ENCODE data around the gene TEAD2. TPM values are rescaled to one million over a fixed set of nuclear protein-coding genes. Genes with fewer than 3 reads are reported as not detected.
A peak's percentile ranks its signal among the peaks of the same experiment; 100 is the strongest.

Gene TEAD2
- total RNA-seq (not detected), polyA plus RNA-seq (not detected)

GRCh38 chr19:49362048-49362928, at the start of gene TEAD2:
TEAD2 (minus strand) TSS chr19:49362416; CDS start chr19:49360075, 2,341 bp downstream.
- Mint-ChIP-seq H3K27ac (peak within 1 kb of the TSS in 2 of 7 donors; percentile 36 to 60), H3K27me3 (peaks cover 12 to 15% of the 10 kb centered on the region in 2 donors), H3K4me3 (peak within 1 kb of the TSS; percentile 38 to 75 (median 64)), H3K36me3 (no peaks in the 10 kb centered on the region), H3K9me3 (peaks cover 0 to 2% (median 0%) of the 10 kb centered on the region in 8 donors), H3K4me1 (peaks cover 4 to 10% (median 9%) of the 10 kb centered on the region in 4 donors)
- POLR2A ChIA-PET (ENCODE audit: partially characterized antibody) = interaction anchor here (1.3 kb wide), 1 partner anchor 27 kb away, joined by 3 read pairs; the partner anchor contains the start of gene CD37
- Histone ChIP-seq H3K9me3 (ENCODE audit: control insufficient read depth in 1 of 2, low read length in 2 of 2) (no peaks in the 10 kb centered on the region), H3K4me3 (ENCODE audit: low read length in 2 of 2) (peak within 1 kb of the TSS; percentile 19 to 47), H3K36me3 (ENCODE audit: insufficient read depth, low read length) (no peaks in the 10 kb centered on the region), H3K4me1 (ENCODE audit: insufficient read depth, low read length) (peaks cover 29% of the 10 kb centered on the region), H3K27me3 (ENCODE audit: insufficient read depth, low read length) (peaks cover 19% of the 10 kb centered on the region), H3K27ac (ENCODE audit: low read depth, low read length) (no peak within 1 kb of the TSS)
- CTCF ChIA-PET (ENCODE audit: partially characterized antibody) = interaction anchor here (1.6 kb wide), 1 partner anchor 110 kb away, joined by 3 read pairs; no protein-coding TSS in a partner anchor
- DNase-seq = peak in 3 of 5 donors; percentile 20 to 26 (median 23)
- intact Hi-C loops (cut with micrococcal nuclease) = loop anchor here (2.0 kb wide), 2 partner anchors 27 kb away; partner anchors contain the start of genes CD37 and KASH5

- H3K4me1 Mint-ChIP-seq = peaks cover 37 to 62% (median 51%) of the 10 kb centered on the region in 4 donors
- ChIA-PET POLR2A (ENCODE audit: partially characterized antibody) (interaction anchor here (0.9 to 2.2 kb wide), 5 partner anchors 9 to 59 kb away, joined by 3 to 10 read pairs (median 4); partner anchors contain the start of genes GFY and PTH2), CTCF (ENCODE audit: partially characterized antibody) (interaction anchor here (1.0 to 1.8 kb wide), 5 partner anchors 9 to 65 kb away, joined by 3 to 6 read pairs (median 5); no protein-coding TSS in a partner anchor)
These were observed 49.6 kb upstream of the TEAD2 start for GRCh38 chr19:49411681-49412326.

GRCh38 chr19:49409441-49410029, 47.3 kb upstream of the TEAD2 start:
- Histone ChIP-seq H3K36me3 (ENCODE audit: insufficient read depth, low read length) (no peaks in the 10 kb centered on the region), H3K9me3 (ENCODE audit: control insufficient read depth in 1 of 2, low read length in 2 of 2) (no peaks in the 10 kb centered on the region), H3K27ac (ENCODE audit: low read depth, low read length) (peak overlapping the region; percentile 34), H3K27me3 (ENCODE audit: insufficient read depth, low read length) (no peaks in the 10 kb centered on the region), H3K4me1 (ENCODE audit: insufficient read depth, low read length) (peaks cover 62% of the 10 kb centered on the region), H3K4me3 (ENCODE audit: low read length in 2 of 2) (peak overlapping the region in 1 of 2 donors; percentile 34)
- no peaks in the 10 kb centered on the region for H3K27me3 Mint-ChIP-seq
- CTCF ChIA-PET (ENCODE audit: partially characterized antibody) = interaction anchor here (0.8 to 1.7 kb wide), 6 partner anchors 14 to 265 kb away, joined by 3 to 7 read pairs (median 3); partner anchors contain the start of gene GFY
- H3K9me3 Mint-ChIP-seq = no peaks in the 10 kb centered on the region
- no peaks in the 10 kb centered on the region for H3K36me3 Mint-ChIP-seq
- DNase-seq = peak in 4 of 5 donors; percentile 34 to 46 (median 42)
- POLR2A ChIA-PET (ENCODE audit: partially characterized antibody) = interaction anchor here (0.6 to 2.8 kb wide), 15 partner anchors 12 to 149 kb away, joined by 3 to 17 read pairs (median 3); partner anchors contain the start of genes ALDH16A1, CD37, GFY and PTH2
- intact Hi-C loops (cut with micrococcal nuclease) = loop anchor here (2.0 kb wide), 1 partner anchor 19 kb away; no protein-coding TSS in a partner anchor
- H3K4me1 Mint-ChIP-seq = peaks cover 37 to 76% (median 55%) of the 10 kb centered on the region in 4 donors
- peak overlapping the region; percentile 60 to 83 (median 68) for H3K4me3 Mint-ChIP-seq
- H3K27ac Mint-ChIP-seq = peak overlapping the region; percentile 76 to 96 (median 92)

More at GRCh38 chr19:49411681-49412326, 49.6 kb upstream of the TEAD2 start:
- Mint-ChIP-seq H3K27ac (peak overlapping the region; percentile 19 to 87 (median 67)), H3K4me3 (peak overlapping the region in 3 of 8 donors; percentile 20 to 36 (median 21)), H3K27me3 (peaks cover 0 to 2% of the 10 kb centered on the region in 2 donors), H3K9me3 (no peaks in the 10 kb centered on the region), H3K36me3 (no peaks in the 10 kb centered on the region)
- Histone ChIP-seq H3K4me1 (ENCODE audit: insufficient read depth, low read length) (peaks cover 55% of the 10 kb centered on the region), H3K9me3 (ENCODE audit: control insufficient read depth in 1 of 2, low read length in 2 of 2) (no peaks in the 10 kb centered on the region), H3K27ac (ENCODE audit: low read depth, low read length) (no peak overlapping the region), H3K4me3 (ENCODE audit: low read length in 2 of 2) (no peak overlapping the region), H3K36me3 (ENCODE audit: insufficient read depth, low read length) (no peaks in the 10 kb centered on the region), H3K27me3 (ENCODE audit: insufficient read depth, low read length) (no peaks in the 10 kb centered on the region)
- intact Hi-C loops (cut with micrococcal nuclease) = no loop called here
- DNase-seq = no peak

- H3K4me3 ChIP-seq (ENCODE audit: low read length in 2 of 2) = peak overlapping the region; percentile 8 to 34
- peaks cover 67% of the 10 kb centered on the region for H3K4me1 ChIP-seq (ENCODE audit: insufficient read depth, low read length)
- intact Hi-C loops (cut with micrococcal nuclease) = loop anchor here (2.0 kb wide), 1 partner anchor 20 kb away; no protein-coding TSS in a partner anchor
These were observed 46.7 kb upstream of the TEAD2 start for GRCh38 chr19:49408816-49409440.

GRCh38 chr19:49407482-49408015, 45.3 kb upstream of the TEAD2 start:
- CTCF ChIA-PET (ENCODE audit: partially characterized antibody) = interaction anchor here (1.2 to 1.9 kb wide), 2 partner anchors 15 to 18 kb away, joined by 3 to 11 read pairs; no protein-coding TSS in a partner anchor
- Histone ChIP-seq H3K27me3 (ENCODE audit: insufficient read depth, low read length) (no peaks in the 10 kb centered on the region), H3K27ac (ENCODE audit: low read depth, low read length) (no peak overlapping the region), H3K4me3 (ENCODE audit: low read length in 2 of 2) (no peak overlapping the region), H3K36me3 (ENCODE audit: insufficient read depth, low read length) (no peaks in the 10 kb centered on the region), H3K9me3 (ENCODE audit: control insufficient read depth in 1 of 2, low read length in 2 of 2) (no peaks in the 10 kb centered on the region), H3K4me1 (ENCODE audit: insufficient read depth, low read length) (peaks cover 67% of the 10 kb centered on the region)
- POLR2A ChIA-PET (ENCODE audit: partially characterized antibody) = interaction anchor here (1.6 to 2.8 kb wide), 3 partner anchors 8 to 63 kb away, joined by 4 to 17 read pairs (median 6); no protein-coding TSS in a partner anchor
- no peaks in the 10 kb centered on the region for H3K36me3 Mint-ChIP-seq
- H3K4me1 Mint-ChIP-seq = peaks cover 37 to 75% (median 57%) of the 10 kb centered on the region in 4 donors
- DNase-seq = peak in 1 of 5 donors; percentile 7
- H3K4me3 Mint-ChIP-seq = peak overlapping the region in 6 of 8 donors; percentile 4 to 72 (median 67)
- H3K27me3 Mint-ChIP-seq = no peaks in the 10 kb centered on the region
- peaks cover 0 to 2% (median 0%) of the 10 kb centered on the region in 8 donors for H3K9me3 Mint-ChIP-seq
- intact Hi-C loops (cut with micrococcal nuclease) = loop anchor here (2.0 kb wide), 1 partner anchor 21 kb away; no protein-coding TSS in a partner anchor
- peak overlapping the region in 6 of 7 donors; percentile 8 to 96 (median 78) for H3K27ac Mint-ChIP-seq

More at GRCh38 chr19:49408816-49409440, 46.7 kb upstream of the TEAD2 start:
- ChIA-PET CTCF (ENCODE audit: partially characterized antibody) (interaction anchor here (0.8 to 1.7 kb wide), 5 partner anchors 13 to 45 kb away, joined by 3 to 7 read pairs (median 3); partner anchors contain the start of gene GFY), POLR2A (ENCODE audit: partially characterized antibody) (interaction anchor here (0.9 to 2.8 kb wide), 11 partner anchors 12 to 89 kb away, joined by 3 to 17 read pairs (median 3); partner anchors contain the start of genes ALDH16A1, CD37 and GFY)
- Mint-ChIP-seq H3K27me3 (no peaks in the 10 kb centered on the region), H3K4me1 (peaks cover 37 to 77% (median 58%) of the 10 kb centered on the region in 4 donors), H3K4me3 (peak overlapping the region; percentile 60 to 83 (median 68)), H3K36me3 (no peaks in the 10 kb centered on the region), H3K9me3 (peaks cover 0 to 2% (median 0%) of the 10 kb centered on the region in 8 donors), H3K27ac (peak overlapping the region; percentile 76 to 96 (median 92))
- Histone ChIP-seq H3K27ac (ENCODE audit: low read depth, low read length) (peak overlapping the region; percentile 34), H3K9me3 (ENCODE audit: control insufficient read depth in 1 of 2, low read length in 2 of 2) (no peaks in the 10 kb centered on the region), H3K27me3 (ENCODE audit: insufficient read depth, low read length) (no peaks in the 10 kb centered on the region), H3K36me3 (ENCODE audit: insufficient read depth, low read length) (no peaks in the 10 kb centered on the region)
- peak in 1 of 5 donors; percentile 3 for DNase-seq

Data from CD4-positive, alpha-beta memory T cell (primary cell).